Neural progenitor cell (in vitro differentiated cells): ENCODE data around the gene RABEP2. TPM values are rescaled to one million over a fixed set of nuclear protein-coding genes. Genes with fewer than 3 reads are reported as not detected.

ENCODE experiments used
- DNase-seq: peaks from one replicate; pipeline ENCODE4 v3.0.0-alpha.2; 2016; ENCODE audit warnings: low spot score
- H2AFZ ChIP-seq: fragments of 200-600 bp; sonication (generic); replicated peaks from 2 replicates; pipeline ENCODE4 v1.6.1; 2016; ENCODE audit warnings: antibody characterized with exemption
- H3F3A ChIP-seq: fragments of 200-600 bp; sonication (generic); 2 replicates; pipeline ENCODE4 v1.6.1; 2016; ENCODE audit warnings: antibody characterized with exemption, low read depth
- H3K27ac ChIP-seq: fragments of 200-600 bp; sonication (generic); 2 replicates; pipeline ENCODE4 v1.5.1; 2016; ENCODE audit warnings: mild to moderate bottlenecking
- H3K27me3 ChIP-seq: fragments of 200-600 bp; sonication (generic); 2 replicates; pipeline ENCODE4 v1.6.1; 2016; ENCODE audit warnings: mild to moderate bottlenecking, moderate library complexity
- H3K36me3 ChIP-seq: fragments of 200-600 bp; sonication (generic); 2 replicates; pipeline ENCODE4 v1.5.1; 2016
- H3K4me1 ChIP-seq: fragments of 200-600 bp; sonication (generic); 2 replicates; pipeline ENCODE4 v1.6.1; 2016; ENCODE audit warnings: mixed run types
- H3K4me2 ChIP-seq: fragments of 200-600 bp; sonication (generic); 2 replicates; pipeline ENCODE4 v1.6.1; 2016
- H3K4me3 ChIP-seq: fragments of 200-600 bp; sonication (generic); 2 replicates; pipeline ENCODE4 v1.5.1; 2016
- H3K79me2 ChIP-seq: fragments of 200-600 bp; sonication (generic); 2 replicates; pipeline ENCODE4 v1.6.1; 2016; ENCODE audit warnings: low read depth
- H3K9ac ChIP-seq: fragments of 200-600 bp; sonication (generic); 2 replicates; pipeline ENCODE4 v1.6.1; 2016
- H3K9me3 ChIP-seq: fragments of 200-600 bp; sonication (generic); 2 replicates; pipeline ENCODE4 v1.5.1; 2016; ENCODE audit warnings: low read depth
- H4K20me1 ChIP-seq: fragments of 200-600 bp; sonication (generic); 2 replicates; pipeline ENCODE4 v1.6.1; 2016; ENCODE audit warnings: low read depth
- H3K27ac Mint-ChIP-seq: 3 replicates; pipeline ENCODE4 v1.8.0; 2021; ENCODE audit warnings: mixed read lengths
- H3K27me3 Mint-ChIP-seq: 2 replicates; pipeline ENCODE4 v1.8.0; 2022; ENCODE audit warnings: low read depth, mild to moderate bottlenecking, inconsistent platforms, moderate library complexity, mixed read lengths; ENCODE audit not compliant: insufficient read depth
- H3K36me3 Mint-ChIP-seq: 3 replicates; pipeline ENCODE4 v1.8.0; 2021; ENCODE audit warnings: mixed read lengths
- H3K4me1 Mint-ChIP-seq: 3 replicates; pipeline ENCODE4 v1.8.0; 2021; ENCODE audit warnings: mixed read lengths
- H3K4me3 Mint-ChIP-seq: 3 replicates; pipeline ENCODE4 v1.8.0; 2021; ENCODE audit warnings: mild to moderate bottlenecking, moderate library complexity, mixed read lengths
- H3K9me3 Mint-ChIP-seq: 3 replicates; pipeline ENCODE4 v1.8.0; 2020; ENCODE audit warnings: mixed read lengths
- CTCF ChIP-seq: fragments of 200-600 bp; sonication (generic); IDR thresholded peaks from 2 replicates; pipeline ENCODE4 v1.5.1; 2017; ENCODE audit warnings: antibody characterized with exemption, mild to moderate bottlenecking
- EZH2 ChIP-seq: fragments of 200-600 bp; sonication (generic); IDR thresholded peaks from 2 replicates; pipeline ENCODE4 v1.6.1; 2017; ENCODE audit warnings: antibody characterized with exemption, mild to moderate bottlenecking, moderate library complexity
- EZH2phosphoT487 ChIP-seq: fragments of 200-600 bp; sonication (generic); IDR thresholded peaks from 2 replicates; pipeline ENCODE4 v1.6.1; 2017; ENCODE audit warnings: antibody characterized with exemption
- total RNA-seq: library from RNA; depleted of rRNA; stranded (reverse); fragments of >200 nt; gene quantifications from 2 replicates; pipeline ENCODE4 v1.2.3, GENCODE V29; 2015; ENCODE audit warnings: low replicate concordance

RABEP2 gene
- total RNA-seq, 1 donor from 2014 or later: 9.1 TPM

GRCh38 chr16:28905800-28906372, 19.2 kb downstream of the RABEP2 start:
- H3K9ac ChIP-seq: no peak overlapping the region
- no peaks in the 10 kb centered on the region for H4K20me1 ChIP-seq
- TF ChIP-seq EZH2phosphoT487 (no peak), EZH2 (no peak), CTCF (no peak)
- Mint-ChIP-seq H3K36me3 (no peaks in the 10 kb centered on the region), H3K27me3 (no peaks in the 10 kb centered on the region), H3K4me1 (no peaks in the 10 kb centered on the region), H3K4me3 (no peak overlapping the region), H3K27ac (no peak overlapping the region), H3K9me3 (no peaks in the 10 kb centered on the region)
- H2AFZ ChIP-seq: no peak overlapping the region
- no peak overlapping the region for H3K27ac ChIP-seq
- no peaks in the 10 kb centered on the region for H3K27me3 ChIP-seq
- H3K79me2 ChIP-seq: no peaks in the 10 kb centered on the region
- no peak overlapping the region for H3K4me3 ChIP-seq
- H3K9me3 ChIP-seq: no peaks in the 10 kb centered on the region
- H3K36me3 ChIP-seq: no peaks in the 10 kb centered on the region
- no peaks in the 10 kb centered on the region for H3K4me1 ChIP-seq
- DNase-seq: no peak
- H3F3A ChIP-seq: no peaks in the 10 kb centered on the region
- no peak overlapping the region for H3K4me2 ChIP-seq

DNA sequence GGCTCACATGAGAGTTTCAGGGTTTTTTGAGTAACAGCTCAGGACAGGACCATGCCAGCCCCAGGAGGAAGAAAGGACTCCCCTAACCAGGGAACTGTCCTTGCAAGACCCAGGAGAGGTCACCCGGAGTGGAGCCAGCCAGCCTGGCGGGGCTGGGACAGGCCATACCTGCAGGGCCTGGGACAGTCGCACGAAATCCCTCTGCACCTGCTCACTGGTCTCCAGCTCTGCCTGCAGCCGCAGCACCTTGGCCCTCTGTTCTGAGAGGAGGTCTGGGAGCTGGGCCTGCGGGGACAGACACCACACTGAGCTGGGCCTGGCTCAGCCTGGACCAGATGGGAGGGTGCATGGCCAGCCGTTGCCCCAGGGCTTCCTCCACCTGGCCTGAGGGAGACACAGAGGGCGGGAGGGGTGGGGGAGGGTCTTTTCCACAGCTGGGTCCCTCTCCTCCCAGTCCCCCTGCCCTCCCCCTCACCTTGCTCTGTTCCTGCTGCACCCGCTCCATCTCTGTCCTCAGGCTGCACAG, 19.7 kb downstream of the RABEP2 start:
- no peaks in the 10 kb centered on the region for H3K36me3 Mint-ChIP-seq
- no peaks in the 10 kb centered on the region for H3K4me1 Mint-ChIP-seq
- H3K27me3 Mint-ChIP-seq: no peaks in the 10 kb centered on the region
- no peak overlapping the region for H3K27ac Mint-ChIP-seq
- no peaks in the 10 kb centered on the region for H4K20me1 ChIP-seq
- no peaks in the 10 kb centered on the region for H3K36me3 ChIP-seq
- no peak overlapping the region for H2AFZ ChIP-seq
- H3K4me2 ChIP-seq: no peak overlapping the region
- no peak overlapping the region for H3K27ac ChIP-seq
- DNase-seq: no peak
- H3K79me2 ChIP-seq: no peaks in the 10 kb centered on the region
- H3K27me3 ChIP-seq: no peaks in the 10 kb centered on the region
- no peaks in the 10 kb centered on the region for H3K9me3 ChIP-seq
- no peak overlapping the region for H3K9ac ChIP-seq
- TF ChIP-seq CTCF (no peak), EZH2phosphoT487 (no peak), EZH2 (no peak)
- H3K4me1 ChIP-seq: no peaks in the 10 kb centered on the region
- H3K4me3 Mint-ChIP-seq: no peak overlapping the region
- H3F3A ChIP-seq: no peaks in the 10 kb centered on the region
- no peak overlapping the region for H3K4me3 ChIP-seq
- H3K9me3 Mint-ChIP-seq: no peaks in the 10 kb centered on the region

- no peak for TF ChIP-seq CTCF
- TF ChIP-seq EZH2phosphoT487: no peak
- TF ChIP-seq EZH2: no peak
- Histone ChIP-seq H3K4me3 (no peak overlapping the region), H3K4me1 (no peaks in the 10 kb centered on the region), H3K36me3 (no peaks in the 10 kb centered on the region), H3F3A (no peaks in the 10 kb centered on the region), H4K20me1 (no peaks in the 10 kb centered on the region), H2AFZ (no peak overlapping the region), H3K4me2 (no peak overlapping the region), H3K27me3 (no peaks in the 10 kb centered on the region), H3K79me2 (no peaks in the 10 kb centered on the region), H3K9me3 (no peaks in the 10 kb centered on the region), H3K9ac (no peak overlapping the region), H3K27ac (no peak overlapping the region)
- Mint-ChIP-seq H3K4me1 (no peaks in the 10 kb centered on the region), H3K27ac (no peak overlapping the region), H3K9me3 (no peaks in the 10 kb centered on the region), H3K27me3 (no peaks in the 10 kb centered on the region), H3K36me3 (no peaks in the 10 kb centered on the region), H3K4me3 (no peak overlapping the region)
- no peak for DNase-seq
Measured at GRCh38 chr16:28904828-28905227, 20.2 kb downstream of the RABEP2 start.
